K562 (cell line): Measurements from ENCODE around the gene ZNF584. TPM values are rescaled to one million over a fixed set of nuclear protein-coding genes. Genes with fewer than 3 reads are reported as not detected.

Experiments used
- BACH1 ChIP-seq: fragments of 200-800 bp; sonication (Bioruptor generic); IDR thresholded peaks from 2 replicates; pipeline ENCODE4 v1.6.1; 2016; ENCODE audit warnings: missing genetic modification characterization, missing compliant biosample characterization
- CEBPG ChIP-seq, 3 experiments: fragments of 200-800 bp in 1 of 3; sonication (Bioruptor generic) in 1 of 3; sonication (generic) in 1 of 3; formaldehyde crosslinking in 1 of 3; IDR thresholded peaks in 2 of 3; conservative IDR thresholded peaks in 1 of 3; 2 replicates each; pipeline versions ENCODE4 v1.6.1 to v1.8.0; 2016 to 2022; ENCODE audit warnings: missing compliant biosample characterization in 2 of 3, missing genetic modification characterization in 2 of 3, mild to moderate bottlenecking in 1 of 3, missing genetic modification reagents in 1 of 3
- E2F5 ChIP-seq: sonication (generic); formaldehyde crosslinking; IDR thresholded peaks from 2 replicates; pipeline ENCODE4 v1.8.0; 2022; ENCODE audit warnings: mild to moderate bottlenecking, missing genetic modification reagents
- HOMEZ ChIP-seq: fragments of 250-450 bp; sonication (Bioruptor Pico); IDR thresholded peaks from 2 replicates; pipeline ENCODE4 v1.4.0; 2020; ENCODE audit warnings: mild to moderate bottlenecking, moderate library complexity
- IFI16 ChIP-seq: fragments of 250-450 bp; sonication (Bioruptor Pico); IDR thresholded peaks from 2 replicates; pipeline ENCODE4 v2.1.2; 2022; ENCODE audit warnings: mild to moderate bottlenecking, inconsistent platforms
- KAT7 ChIP-seq: sonication (generic); formaldehyde crosslinking; IDR thresholded peaks from 2 replicates; pipeline ENCODE4 v1.8.0; 2022; ENCODE audit warnings: missing genetic modification reagents, mild to moderate bottlenecking, borderline replicate concordance
- KAT8 ChIP-seq: fragments of 450-650 bp; IDR thresholded peaks from 2 replicates; pipeline ENCODE4 v1.6.1; 2016; ENCODE audit warnings: low read depth, mild to moderate bottlenecking
- MAFK ChIP-seq: IDR thresholded peaks from 2 replicates; pipeline ENCODE4 v1.6.1; 2011; ENCODE audit warnings: low read length, improper control_type of control experiment
- MTF1 ChIP-seq: fragments of 250-450 bp; sonication (Bioruptor Pico); IDR thresholded peaks from 2 replicates; pipeline ENCODE4 v1.9.0; 2021; ENCODE audit warnings: moderate library complexity, mild to moderate bottlenecking, inconsistent platforms, borderline replicate concordance
- MYNN ChIP-seq, 2 experiments: sonication (generic); formaldehyde crosslinking in 1 of 2; IDR thresholded peaks; 2 replicates each; pipeline versions ENCODE4 v1.5.0 to v1.6.1; 2016 to 2020; ENCODE audit warnings: antibody characterized with exemption in 1 of 2, missing genetic modification reagents in 1 of 2
- NCOR1 ChIP-seq: fragments of 450-650 bp; IDR thresholded peaks from 2 replicates; pipeline ENCODE4 v1.6.1; 2016; ENCODE audit warnings: mild to moderate bottlenecking, moderate library complexity
- NR1H2 ChIP-seq: sonication (generic); formaldehyde crosslinking; IDR thresholded peaks from 2 replicates; pipeline ENCODE4 v1.4.0; 2020; ENCODE audit warnings: mild to moderate bottlenecking, missing genetic modification reagents
- NR2C1 ChIP-seq, 2 experiments: fragments of 450-650 bp; IDR thresholded peaks; 2 replicates each; pipeline ENCODE4 v1.6.1; 2017; ENCODE audit warnings: mild to moderate bottlenecking in 2 of 2, antibody characterized with exemption in 1 of 2, inconsistent platforms in 1 of 2, missing compliant biosample characterization in 1 of 2, missing genetic modification characterization in 1 of 2
- PATZ1 ChIP-seq: fragments of 250-450 bp; sonication (Bioruptor Pico); IDR thresholded peaks from 2 replicates; pipeline ENCODE4 v1.5.0; 2020; ENCODE audit warnings: mild to moderate bottlenecking, borderline replicate concordance
- SIRT6 ChIP-seq: IDR thresholded peaks from one replicate; pipeline ENCODE4 v1.6.1; 2012; ENCODE audit warnings: low read depth, mild to moderate bottlenecking, control low read depth, inconsistent platforms, low read length, moderate library complexity
- SNIP1 ChIP-seq: fragments of 450-650 bp; IDR thresholded peaks from 2 replicates; pipeline ENCODE4 v1.7.1; 2017; ENCODE audit warnings: low read depth, mild to moderate bottlenecking
- STAG1 ChIP-seq: sonication (generic); formaldehyde crosslinking; IDR thresholded peaks from 2 replicates; pipeline ENCODE4 v1.5.0; 2020; ENCODE audit warnings: missing genetic modification reagents, borderline replicate concordance
- TBL1XR1 ChIP-seq, 2 experiments: IDR thresholded peaks; 2 replicates each; pipeline ENCODE4 v1.6.1; 2012; ENCODE audit warnings: improper control_type of control experiment in 2 of 2, low read length in 2 of 2, mild to moderate bottlenecking in 1 of 2
- TBP ChIP-seq: optimal IDR thresholded peaks from 2 replicates; pipeline ENCODE3; 2011; ENCODE audit warnings: low read depth, low read length, improper control_type of control experiment
- ZBTB2 ChIP-seq: fragments of 450-650 bp; IDR thresholded peaks from 2 replicates; pipeline ENCODE4 v1.6.1; 2016; ENCODE audit warnings: antibody characterized with exemption
- ZKSCAN8 ChIP-seq: fragments of 200-800 bp; sonication (Bioruptor generic); IDR thresholded peaks from 2 replicates; pipeline ENCODE4 v1.6.1; 2016; ENCODE audit warnings: missing genetic modification characterization, missing compliant biosample characterization
- ZNF764 ChIP-seq: fragments of 250-450 bp; sonication (Bioruptor Pico); IDR thresholded peaks from 2 replicates; pipeline ENCODE4 v1.4.0; 2020; ENCODE audit warnings: low read depth, mild to moderate bottlenecking, moderate library complexity
- ZSCAN29 ChIP-seq: fragments of 450-650 bp; IDR thresholded peaks from 2 replicates; pipeline ENCODE4 v1.6.1; 2017
- polyA plus RNA-seq, 8 experiments: library from polyadenylated mRNA; depleted of rRNA in 4 of 8; stranded (reverse) in 5 of 8; unstranded in 3 of 8; fragments of >200 nt; fragmentation: Nextera tagmentation in 2 of 8; fragmentation: Illumina TruSeq in 1 of 8; extraction: Ambion mirVana in 2 of 8; extraction: Trizol in 1 of 8; gene quantifications; 2 replicates each; pipeline versions ENCODE4 v1.2.1 to v1.2.3, GENCODE V29; 2011 to 2014; ENCODE audit warnings: inconsistent platforms in 1 of 8, missing spikeins in 1 of 8
- total RNA-seq, 7 experiments: library from RNA; depleted of rRNA in 6 of 7; stranded (reverse); fragments of >200 nt in 6 of 7; fragmentation: Illumina TruSeq in 2 of 7; extraction: Trizol in 2 of 7; gene quantifications; 2 replicates each; pipeline versions ENCODE4 v1.2.1 to v1.2.3, GENCODE V29; 2011 to 2021; ENCODE audit warnings: low replicate concordance in 1 of 7

ZNF584 gene
- total and polyA plus RNA-seq, 9 of the 15 experiments (the other 6 are each of a cell fraction or from before 2014, with no cell fraction given), result 5.8 to 43.4 (median 24.6) TPM

GRCh38 chr19:58385891-58386575 is 22.4 kb upstream of the ZNF584 start (continued):
- TF ChIP-seq NCOR1 (no peak), SNIP1 (no peak), CEBPG (CRISPR knock-in tag; IDR thresholded peaks at IDR 0.05) (no peak; the same call in 1 of the 2 replicates), CEBPG (tag; conservative IDR thresholded peaks at IDR 0.05 in 1 of 2, IDR thresholded peaks at IDR 0.05 in 1 of 2) (no peak), E2F5 (no peak), TBL1XR1 (IDR thresholded peaks at IDR 0.05; ENCODE audit: low read length in 2 of 2) (no peak), MYNN (IDR thresholded peaks at IDR 0.05) (no peak), MYNN (CRISPR knock-in tag; IDR thresholded peaks at IDR 0.05) (no peak), HOMEZ (CRISPR knock-in tag) (no peak), SIRT6 (no peak), PATZ1 (CRISPR knock-in tag) (no peak), MAFK (no peak), NR1H2 (peak; percentile 97; the same call in 1 of the 2 replicates), ZSCAN29 (no peak), STAG1 (peak; percentile 61), ZBTB2 (no peak), TBP (no peak), ZKSCAN8 (CRISPR knock-in tag) (peak; percentile 60; the same call in 1 of the 2 replicates), MTF1 (CRISPR knock-in tag) (no peak), ZNF764 (CRISPR knock-in tag) (no peak), NR2C1 (IDR thresholded peaks at IDR 0.05) (no peak), NR2C1 (tag; IDR thresholded peaks at IDR 0.05) (no peak), BACH1 (tag) (no peak), KAT7 (CRISPR knock-in tag) (no peak), KAT8 (no peak), IFI16 (no peak)
